ENCODE results near the gene SORBS2. TPM values are rescaled to one million over a fixed set of nuclear protein-coding genes. Genes with fewer than 3 reads are reported as not detected.
"Not testable (repeated sequence)": the region's sequence is repeated elsewhere in the genome, so short reads cannot be mapped to it uniquely, and the experiment has no call there.

The SORBS2 gene
- total and polyA plus RNA-seq, 2 experiments from 2014 or later: 0.32 to 1.5 TPM

DNA sequence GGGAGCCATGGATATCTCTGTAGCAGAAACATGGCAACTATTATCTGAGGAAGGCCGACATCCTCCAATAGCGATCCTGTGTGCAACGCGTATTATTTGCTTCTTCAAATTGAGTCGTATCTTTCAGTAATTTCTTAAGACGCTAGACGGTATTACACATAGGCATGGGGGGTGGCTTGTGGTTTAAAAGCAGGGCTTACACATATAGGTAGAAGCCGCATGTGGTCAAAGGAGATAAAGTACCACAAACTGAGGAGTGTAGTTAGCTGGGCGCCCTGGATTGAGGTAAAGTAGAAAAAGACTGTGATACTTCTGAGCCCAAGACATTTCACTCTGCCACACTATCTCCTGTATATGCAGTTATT is 94.6 kb downstream of the SORBS2 start:
- no peak for DNase-seq
- Histone ChIP-seq H3K9me3 (ENCODE audit: low read depth) (no peaks in the 10 kb centered on the region), H2AFZ (no peak overlapping the region), H3K4me3 (no peak overlapping the region), H3K36me3 (ENCODE audit: low read depth) (no peaks in the 10 kb centered on the region), H3K27ac (no peak overlapping the region), H3K4me1 (ENCODE audit: insufficient read depth) (no peaks in the 10 kb centered on the region; the same call in 1 of the 2 replicates), H4K20me1 (ENCODE audit: insufficient read depth) (no peaks in the 10 kb centered on the region), H3K27me3 (replicated peaks; ENCODE audit: insufficient read depth) (no peaks in the 10 kb centered on the region; the same call in 1 of the 2 replicates), H3K9me2 (ENCODE audit: insufficient read depth) (no peaks in the 10 kb centered on the region), H3K9ac (no peak overlapping the region), H3K4me2 (ENCODE audit: unreplicated experiment) (no peak overlapping the region), H3F3A (ENCODE audit: insufficient read depth) (no peaks in the 10 kb centered on the region), H3K79me2 (ENCODE audit: insufficient read depth) (no peaks in the 10 kb centered on the region)
- TF ChIP-seq EZH2 (IDR thresholded peaks at IDR 0.05; ENCODE audit: insufficient read depth, poor library complexity, severe bottlenecking) (no peak), EZH2phosphoT487 (IDR thresholded peaks at IDR 0.05; ENCODE audit: insufficient read depth, low read depth) (no peak)
- WGBS, 2 experiments (ENCODE audit: low coverage in 1 of 2, low lambda C conversion rate in 2 of 2, missing lambda C conversion rate in 2 of 2): 85 to 87% methylated on average over 9 of the region's 9 CpGs
- in situ Hi-C loops (cut with MboI): no loop called here

DNA sequence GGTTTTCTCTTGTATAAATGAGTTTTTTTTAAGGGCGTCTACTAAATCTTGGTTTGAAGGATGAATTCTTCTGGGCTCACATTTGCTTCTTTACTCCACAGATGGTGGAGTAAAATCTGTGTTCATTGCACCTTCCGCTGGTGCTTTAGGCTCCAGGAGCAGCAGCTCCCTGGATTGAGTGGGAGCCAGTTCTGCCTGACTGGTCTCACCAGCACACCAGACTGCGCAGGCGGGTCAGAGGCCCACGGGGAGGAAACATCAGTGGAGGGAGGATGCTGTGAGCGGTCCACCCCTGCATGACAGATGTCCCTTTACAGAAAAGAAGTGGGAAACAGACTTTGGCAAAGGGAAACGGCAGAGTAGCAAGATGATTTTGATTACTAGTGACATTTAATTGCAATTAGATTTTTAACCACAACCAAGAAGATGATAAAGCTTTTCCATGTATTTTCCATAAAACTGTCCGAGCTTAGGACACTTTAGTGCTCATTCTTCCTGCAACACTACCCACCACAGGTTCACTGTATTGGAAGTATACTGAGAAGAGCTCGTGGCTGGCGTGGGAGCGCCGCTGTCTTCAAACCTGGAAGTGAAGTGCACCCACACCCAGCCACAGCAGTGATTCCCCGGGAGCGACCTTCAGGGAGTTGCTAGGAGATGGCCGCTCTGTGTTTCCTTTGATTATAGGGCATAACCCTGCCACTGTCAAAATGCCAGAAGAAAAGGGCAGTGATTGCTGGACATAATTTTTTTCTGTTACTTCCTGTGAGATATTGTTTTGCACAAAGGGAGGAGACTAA is 95.2 kb downstream of the SORBS2 start:
- TF ChIP-seq EZH2 (IDR thresholded peaks at IDR 0.05; ENCODE audit: insufficient read depth, poor library complexity, severe bottlenecking): no peak
- TF ChIP-seq EZH2phosphoT487 (IDR thresholded peaks at IDR 0.05; ENCODE audit: insufficient read depth, low read depth): no peak
- Histone ChIP-seq H3K9me2 (ENCODE audit: insufficient read depth) (no peaks in the 10 kb centered on the region), H3K4me3 (no peak overlapping the region), H3K27me3 (replicated peaks; ENCODE audit: insufficient read depth) (no peaks in the 10 kb centered on the region; the same call in 1 of the 2 replicates), H3K27ac (no peak overlapping the region), H2AFZ (no peak overlapping the region), H3F3A (ENCODE audit: insufficient read depth) (no peaks in the 10 kb centered on the region), H3K9ac (no peak overlapping the region), H3K79me2 (ENCODE audit: insufficient read depth) (no peaks in the 10 kb centered on the region), H3K9me3 (ENCODE audit: low read depth) (no peaks in the 10 kb centered on the region), H3K4me2 (ENCODE audit: unreplicated experiment) (no peak overlapping the region), H3K4me1 (ENCODE audit: insufficient read depth) (no peaks in the 10 kb centered on the region; the same call in 1 of the 2 replicates), H4K20me1 (ENCODE audit: insufficient read depth) (no peaks in the 10 kb centered on the region), H3K36me3 (ENCODE audit: low read depth) (no peaks in the 10 kb centered on the region)
- 56 to 57% methylated on average over 15 of the region's 15 CpGs for WGBS, 2 experiments (ENCODE audit: low coverage in 1 of 2, low lambda C conversion rate in 2 of 2, missing lambda C conversion rate in 2 of 2)
- DNase-seq: no peak
- in situ Hi-C loops (cut with MboI): no loop called here

DNA sequence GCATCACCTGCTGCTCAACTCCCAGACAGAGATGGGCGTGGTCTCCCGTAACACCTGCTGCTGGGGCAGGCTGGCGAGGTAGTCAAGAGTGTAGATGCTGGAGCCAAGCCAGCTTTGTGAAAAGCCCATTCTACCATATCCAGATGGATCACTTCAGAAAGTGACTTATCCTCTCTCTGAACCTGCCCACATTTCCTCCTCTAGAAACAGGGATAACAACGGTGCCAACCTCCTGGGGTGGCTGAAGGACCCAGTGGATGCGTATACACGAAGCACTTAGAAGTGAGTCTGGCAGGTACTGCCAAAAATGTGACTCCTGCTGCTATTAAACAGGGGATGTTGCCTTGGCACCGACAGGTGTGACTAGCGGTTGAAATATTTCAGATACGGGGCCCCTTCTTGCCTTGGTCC is 95.8 kb downstream of the SORBS2 start:
- TF ChIP-seq EZH2phosphoT487 (IDR thresholded peaks at IDR 0.05; ENCODE audit: insufficient read depth, low read depth) (no peak), EZH2 (IDR thresholded peaks at IDR 0.05; ENCODE audit: insufficient read depth, poor library complexity, severe bottlenecking) (no peak)
- no peak for DNase-seq
- no peaks in the 10 kb centered on the region for H3F3A ChIP-seq (ENCODE audit: insufficient read depth)
- no peaks in the 10 kb centered on the region for H3K9me3 ChIP-seq (ENCODE audit: low read depth)
- H3K4me2 ChIP-seq (ENCODE audit: unreplicated experiment): no peak overlapping the region
- no peaks in the 10 kb centered on the region for H4K20me1 ChIP-seq (ENCODE audit: insufficient read depth)
- no peaks in the 10 kb centered on the region for H3K4me1 ChIP-seq (ENCODE audit: insufficient read depth)
- H3K27ac ChIP-seq: no peak overlapping the region
- in situ Hi-C loops (cut with MboI): no loop called here
- no peak overlapping the region for H3K4me3 ChIP-seq
- no peaks in the 10 kb centered on the region; the same call in 1 of the 2 replicates for H3K27me3 ChIP-seq (replicated peaks; ENCODE audit: insufficient read depth)
- H2AFZ ChIP-seq: no peak overlapping the region
- H3K9me2 ChIP-seq (ENCODE audit: insufficient read depth): no peaks in the 10 kb centered on the region
- no peaks in the 10 kb centered on the region for H3K36me3 ChIP-seq (ENCODE audit: low read depth)
- no peaks in the 10 kb centered on the region for H3K79me2 ChIP-seq (ENCODE audit: insufficient read depth)
- 58 to 63% methylated on average over 9 of the region's 9 CpGs for WGBS, 2 experiments (ENCODE audit: low coverage in 1 of 2, low lambda C conversion rate in 2 of 2, missing lambda C conversion rate in 2 of 2)
- H3K9ac ChIP-seq: no peak overlapping the region

- H3K27ac ChIP-seq; H3K4me3 ChIP-seq; H3K27me3 ChIP-seq (replicated peaks; ENCODE audit: insufficient read depth); H3K36me3 ChIP-seq (ENCODE audit: low read depth); DNase-seq; H3F3A ChIP-seq (ENCODE audit: insufficient read depth); H3K9ac ChIP-seq; H3K9me3 ChIP-seq (ENCODE audit: low read depth); H2AFZ ChIP-seq; H4K20me1 ChIP-seq (ENCODE audit: insufficient read depth); H3K79me2 ChIP-seq (ENCODE audit: insufficient read depth); H3K9me2 ChIP-seq (ENCODE audit: insufficient read depth); H3K4me2 ChIP-seq (ENCODE audit: unreplicated experiment); in situ Hi-C loops (cut with MboI); H3K4me1 ChIP-seq (ENCODE audit: insufficient read depth): not testable (repeated sequence)
- 60 to 64% methylated on average over 5 of the region's 5 CpGs for WGBS, 2 experiments (ENCODE audit: low coverage in 1 of 2, low lambda C conversion rate in 2 of 2, missing lambda C conversion rate in 2 of 2)
Measured at GRCh38 chr4:185714524-185714923, 97.5 kb downstream of the SORBS2 start.

All from GM23248 (cell line).